HEK293 (cell line): ENCODE data around the gene SAMD4B.

Experiments
- GLI4 ChIP-seq: fragments of 450-650 bp; formaldehyde crosslinking; IDR thresholded peaks from 2 replicates; pipeline ENCODE4 v1.5.1; 2016; ENCODE audit warnings: missing biosample characterization, missing genetic modification characterization
- HOXD13 ChIP-seq: sonication (generic); formaldehyde crosslinking; IDR thresholded peaks from 2 replicates; pipeline ENCODE4 v1.8.0; 2022; ENCODE audit warnings: missing genetic modification reagents, borderline replicate concordance
- KLF1 ChIP-seq: fragments of 450-650 bp; formaldehyde crosslinking; IDR thresholded peaks from 2 replicates; pipeline ENCODE4 v1.5.1; 2016; ENCODE audit warnings: missing biosample characterization, missing genetic modification characterization
- ZBTB1 ChIP-seq: fragments of 450-650 bp; formaldehyde crosslinking; IDR thresholded peaks from 2 replicates; pipeline ENCODE4 v1.5.1; 2016; ENCODE audit warnings: missing biosample characterization, missing genetic modification characterization
- ZBTB21 ChIP-seq: fragments of 450-650 bp; formaldehyde crosslinking; IDR thresholded peaks from 2 replicates; pipeline ENCODE4 v1.5.1; 2017; ENCODE audit warnings: missing biosample characterization, missing genetic modification characterization
- ZNF10 ChIP-seq: fragments of 450-650 bp; formaldehyde crosslinking; IDR thresholded peaks from 2 replicates; pipeline ENCODE4 v1.5.1; 2017; ENCODE audit warnings: missing biosample characterization, missing genetic modification characterization
- ZNF133 ChIP-seq: fragments of 450-650 bp; formaldehyde crosslinking; IDR thresholded peaks from 2 replicates; pipeline ENCODE4 v1.5.1; 2016; ENCODE audit warnings: missing biosample characterization, missing genetic modification characterization
- ZNF148 ChIP-seq: fragments of 450-650 bp; formaldehyde crosslinking; IDR thresholded peaks from 2 replicates; pipeline ENCODE4 v1.5.0; 2017; ENCODE audit warnings: missing biosample characterization, missing genetic modification characterization, borderline replicate concordance
- ZNF169 ChIP-seq: fragments of 450-650 bp; formaldehyde crosslinking; IDR thresholded peaks from 2 replicates; pipeline ENCODE4 v1.5.1; 2016; ENCODE audit warnings: missing biosample characterization, missing genetic modification characterization
- ZNF2 ChIP-seq: fragments of 450-650 bp; formaldehyde crosslinking; IDR thresholded peaks from 2 replicates; pipeline ENCODE4 v1.5.1; 2016; ENCODE audit warnings: missing biosample characterization, missing genetic modification characterization
- ZNF221 ChIP-seq: fragments of 450-650 bp; formaldehyde crosslinking; IDR thresholded peaks from 2 replicates; pipeline ENCODE4 v1.5.1; 2017; ENCODE audit warnings: missing biosample characterization, missing genetic modification characterization, borderline replicate concordance
- ZNF266 ChIP-seq: fragments of 450-650 bp; formaldehyde crosslinking; IDR thresholded peaks from 2 replicates; pipeline ENCODE4 v1.5.1; 2016; ENCODE audit warnings: missing biosample characterization, missing genetic modification characterization, low read depth
- ZNF280D ChIP-seq: fragments of 450-650 bp; formaldehyde crosslinking; IDR thresholded peaks from 2 replicates; pipeline ENCODE4 v1.5.1; 2016; ENCODE audit warnings: missing biosample characterization, missing genetic modification characterization
- ZNF324 ChIP-seq: fragments of 450-650 bp; formaldehyde crosslinking; IDR thresholded peaks from 2 replicates; pipeline ENCODE4 v1.5.1; 2016; ENCODE audit warnings: missing biosample characterization, missing genetic modification characterization
- ZNF354C ChIP-seq: fragments of 450-650 bp; formaldehyde crosslinking; IDR thresholded peaks from 2 replicates; pipeline ENCODE4 v1.5.1; 2016; ENCODE audit warnings: missing biosample characterization, missing genetic modification characterization, low read depth, borderline replicate concordance
- ZNF362 ChIP-seq: fragments of 450-650 bp; formaldehyde crosslinking; IDR thresholded peaks from 2 replicates; pipeline ENCODE4 v1.5.1; 2016; ENCODE audit warnings: missing biosample characterization, missing genetic modification characterization
- ZNF391 ChIP-seq: fragments of 450-650 bp; formaldehyde crosslinking; IDR thresholded peaks from 2 replicates; pipeline ENCODE4 v1.5.1; 2016; ENCODE audit warnings: low read depth, missing biosample characterization, missing genetic modification characterization, borderline replicate concordance
- ZNF426 ChIP-seq: fragments of 450-650 bp; formaldehyde crosslinking; IDR thresholded peaks from 2 replicates; pipeline ENCODE4 v1.5.1; 2017; ENCODE audit warnings: missing biosample characterization, missing genetic modification characterization, mild to moderate bottlenecking, inconsistent platforms, moderate library complexity
- ZNF473 ChIP-seq: fragments of 450-650 bp; formaldehyde crosslinking; IDR thresholded peaks from 2 replicates; pipeline ENCODE4 v1.5.1; 2017; ENCODE audit warnings: missing biosample characterization, missing genetic modification characterization
- ZNF510 ChIP-seq: fragments of 450-650 bp; formaldehyde crosslinking; IDR thresholded peaks from 2 replicates; pipeline ENCODE4 v1.5.1; 2018; ENCODE audit warnings: mild to moderate bottlenecking, missing genetic modification characterization, missing biosample characterization; ENCODE audit not compliant: insufficient replicate concordance
- ZNF529 ChIP-seq: fragments of 450-650 bp; formaldehyde crosslinking; IDR thresholded peaks from 2 replicates; pipeline ENCODE4 v1.5.1; 2017; ENCODE audit warnings: missing genetic modification characterization, missing biosample characterization; ENCODE audit not compliant: insufficient replicate concordance
- ZNF549 ChIP-seq: fragments of 450-650 bp; IDR thresholded peaks from 2 replicates; pipeline ENCODE4 v1.5.1; 2018; ENCODE audit warnings: missing biosample characterization, missing genetic modification characterization, mild to moderate bottlenecking, inconsistent platforms, moderate library complexity
- ZNF555 ChIP-seq: fragments of 450-650 bp; formaldehyde crosslinking; conservative IDR thresholded peaks from 2 replicates; pipeline ENCODE4 v1.5.1; 2017; ENCODE audit warnings: missing biosample characterization, mild to moderate bottlenecking, missing genetic modification characterization, inconsistent platforms
- ZNF558 ChIP-seq: fragments of 450-650 bp; formaldehyde crosslinking; IDR thresholded peaks from 2 replicates; pipeline ENCODE4 v1.5.1; 2016; ENCODE audit warnings: missing biosample characterization, missing genetic modification characterization
- ZNF585B ChIP-seq: fragments of 450-650 bp; formaldehyde crosslinking; IDR thresholded peaks from 2 replicates; pipeline ENCODE4 v1.5.1; 2016; ENCODE audit warnings: missing biosample characterization, missing genetic modification characterization
- ZNF610 ChIP-seq: fragments of 450-650 bp; formaldehyde crosslinking; IDR thresholded peaks from 2 replicates; pipeline ENCODE4 v1.5.1; 2016; ENCODE audit warnings: missing biosample characterization, missing genetic modification characterization, borderline replicate concordance
- ZNF658 ChIP-seq: fragments of 450-650 bp; formaldehyde crosslinking; IDR thresholded peaks from 2 replicates; pipeline ENCODE4; 2016; ENCODE audit warnings: missing biosample characterization, missing genetic modification characterization
- ZNF664 ChIP-seq: fragments of 450-650 bp; formaldehyde crosslinking; IDR thresholded peaks from 2 replicates; pipeline ENCODE4 v1.5.1; 2016; ENCODE audit warnings: missing biosample characterization, missing genetic modification characterization
- ZNF768 ChIP-seq: fragments of 450-650 bp; formaldehyde crosslinking; IDR thresholded peaks from 2 replicates; pipeline ENCODE4 v1.5.1; 2018; ENCODE audit warnings: missing biosample characterization, mild to moderate bottlenecking, missing genetic modification characterization
- ZSCAN18 ChIP-seq: fragments of 450-650 bp; formaldehyde crosslinking; IDR thresholded peaks from 2 replicates; pipeline ENCODE4 v1.5.1; 2016; ENCODE audit warnings: missing biosample characterization, missing genetic modification characterization
- ZSCAN5A ChIP-seq: fragments of 450-650 bp; formaldehyde crosslinking; IDR thresholded peaks from 2 replicates; pipeline ENCODE4 v1.5.1; 2016; ENCODE audit warnings: missing biosample characterization, missing genetic modification characterization

The SAMD4B gene

GRCh38 chr19:39405958-39406655 is 63.9 kb downstream of the SAMD4B start (continued):
- TF ChIP-seq ZBTB21 (tag by site-specific recombination): no peak
- TF ChIP-seq GLI4 (tag by site-specific recombination): no peak
- TF ChIP-seq ZSCAN5A (tag by site-specific recombination): no peak; the same call in 1 of the 2 replicates
- no peak for TF ChIP-seq ZNF549
- no peak for TF ChIP-seq ZNF133 (tag by site-specific recombination)
- no peak for TF ChIP-seq ZNF280D (tag by site-specific recombination)
- no peak for TF ChIP-seq ZNF221 (tag by site-specific recombination)
- no peak for TF ChIP-seq ZNF585B (tag by site-specific recombination)
- no peak for TF ChIP-seq HOXD13 (CRISPR knock-in tag)
- TF ChIP-seq ZNF10 (tag by site-specific recombination): no peak
- no peak for TF ChIP-seq ZNF664 (tag by site-specific recombination)
- peak; percentile 41; the same call in 1 of the 2 replicates for TF ChIP-seq ZNF324
- TF ChIP-seq ZNF362 (tag by site-specific recombination): no peak
- no peak for TF ChIP-seq ZNF169 (tag by site-specific recombination)
- TF ChIP-seq ZNF510 (tag by site-specific recombination): no peak
- TF ChIP-seq ZNF658 (tag by site-specific recombination): no peak
- TF ChIP-seq ZNF391 (tag by site-specific recombination): peak; percentile 69; the same call in 1 of the 2 replicates
- TF ChIP-seq ZNF529 (tag by site-specific recombination): no peak
- TF ChIP-seq ZNF2 (tag by site-specific recombination): 0 out of 2 replicates have a peak, but pooled peaks have one; percentile 6
- no peak for TF ChIP-seq ZBTB1
- TF ChIP-seq KLF1 (tag by site-specific recombination): peak; percentile 50
- TF ChIP-seq ZNF473 (tag by site-specific recombination): no peak
- TF ChIP-seq ZNF768 (tag by site-specific recombination): no peak; the same call in 1 of the 2 replicates
- TF ChIP-seq ZNF354C (tag by site-specific recombination): no peak
- TF ChIP-seq ZNF148: no peak
- TF ChIP-seq ZNF555: no peak
- no peak for TF ChIP-seq ZNF610 (tag by site-specific recombination)
- peak; percentile 64; the same call in 1 of the 2 replicates for TF ChIP-seq ZNF266 (tag by site-specific recombination)
- peak; percentile 29; the same call in 1 of the 2 replicates for TF ChIP-seq ZSCAN18
- no peak for TF ChIP-seq ZNF426 (tag by site-specific recombination)
- TF ChIP-seq ZNF558 (tag by site-specific recombination): no peak
